Ovary (tissue), 9 donors: ENCODE results near the gene TCL1B. TPM values are rescaled to one million over a fixed set of nuclear protein-coding genes. Genes with fewer than 3 reads are reported as not detected.

Experiments used
- DNase-seq, 5 donors: peaks; one replicate each; pipeline ENCODE4 v3.0.0-alpha.2; 2019 to 2020
- H3K27ac ChIP-seq, 2 donors: fragments of 200-600 bp; one replicate each; pipeline versions ENCODE4 v1.5.1 to v1.8.0; 2019 to 2022
- H3K27me3 ChIP-seq: fragments of 200-600 bp; one replicate; pipeline ENCODE4 v1.8.0; 2022
- H3K36me3 ChIP-seq: fragments of 200-600 bp; sonication (generic); one replicate; pipeline ENCODE4 v1.5.1; 2019
- H3K4me1 ChIP-seq: one replicate; pipeline ENCODE4 v1.8.1; 2013; ENCODE audit warnings: mild to moderate bottlenecking, moderate library complexity; ENCODE audit not compliant: insufficient read depth
- H3K4me3 ChIP-seq: fragments of 200-600 bp; sonication (generic); one replicate; pipeline ENCODE4 v1.5.1; 2017
- H3K9me3 ChIP-seq, 2 donors: fragments of 200-600 bp in 1 of 2; sonication (generic) in 1 of 2; one replicate each; pipeline versions ENCODE4 v1.5.1 to v1.8.1; 2013 to 2019; ENCODE audit warnings: mild to moderate bottlenecking in 1 of 2, moderate library complexity in 1 of 2
- EP300 ChIP-seq: sonication (generic); formaldehyde crosslinking; IDR thresholded peaks from one replicate; pipeline ENCODE4 v1.6.1; 2017; ENCODE audit warnings: antibody characterized with exemption
- POLR2A ChIP-seq: fragments of 450-650 bp; IDR thresholded peaks from one replicate; pipeline ENCODE4 v1.6.1; 2017; ENCODE audit warnings: antibody characterized with exemption, mild to moderate bottlenecking, moderate library complexity
- WGBS, 3 donors: extraction: QIAGEN DNeasy Blood & Tissue Kit in 1 of 3; methylation state at CpG; one replicate each; pipeline versions ENCODE4 v1.1.5 to v1.1.7; 2013 to 2017; 5-methylcytosine and 5-hydroxymethylcytosine counted together
- intact Hi-C, 4 donors: fragments of 100-400 bp; cut with DNase I; formaldehyde crosslinking; loops; one replicate each; pipeline versions ENCODE4 v1.11.0 to v1.15.1; 2022 to 2023
- polyA plus RNA-seq, 2 donors: library from polyadenylated mRNA; stranded (reverse); fragments of 200-250 nt in 1 of 2; fragments of 350-450 nt in 1 of 2; fragmentation: Illumina TruSeq in 1 of 2; extraction: RNeasy Lipid Tissue Mini Kit (QIAGEN cat#74804) in 1 of 2; gene quantifications; one replicate each; pipeline ENCODE4 v1.2.3, GENCODE V29; 2013 to 2014
- total RNA-seq, 7 donors: library from RNA; depleted of rRNA in 2 of 7; stranded (reverse); fragments of >200 nt in 2 of 7; fragmentation: NEBNext Ultra II Directional in 3 of 7; extraction: Animal tissue kit (Norgen Biotek cat#: 25700) in 3 of 7; gene quantifications; one replicate each; pipeline versions ENCODE4 v1.1.0 to v1.2.4, GENCODE V29; 2016 to 2023
- TF ChIP-seq, protein P1 (sequence below), 3 donors: fragments of 450-650 bp in 2 of 3; fragments of 200-600 bp in 1 of 3; IDR thresholded peaks; one replicate each; pipeline versions ENCODE4 v1.5.1 to v1.8.0; 2016 to 2022; ENCODE audit warnings: antibody characterized with exemption in 3 of 3, mild to moderate bottlenecking in 1 of 3
- donor health status: DM: no; HTN: no; CAD: no; lungs with moderate emphysema.
- donor health status: DM: no; HTN: no; CAD: no.
- donor health status: Bipolar disorder and iron deficiency.
- donor health status: DM: yes; HTN: yes; CAD: no.
- donor health status: DM: no; HTN: no; CAD: no.
- donor health status: DM: yes; HTN: yes; CAD: no.

The TCL1B gene
- total and polyA plus RNA-seq, 9 donors: 0.07 TPM; not detected in 8

DNA sequence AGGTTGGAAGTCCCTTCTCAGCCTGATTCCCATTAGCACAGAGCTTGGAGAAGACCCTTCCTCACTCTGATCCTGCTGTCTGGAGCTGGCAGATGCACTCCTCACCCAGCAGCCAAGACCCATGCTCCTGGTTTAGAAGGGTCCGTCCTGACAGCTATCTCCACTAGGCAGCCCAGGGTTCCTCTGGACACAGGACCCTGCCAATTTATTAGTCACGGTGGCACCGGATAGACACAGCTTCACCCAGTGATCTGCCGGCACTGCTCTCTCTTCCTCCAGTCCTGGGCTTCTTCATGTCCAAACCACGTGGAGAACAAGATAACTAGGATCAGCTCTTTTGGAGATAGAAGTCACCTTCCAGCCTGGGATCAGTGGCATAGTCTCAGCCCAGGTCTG, 26.2 kb upstream of the TCL1B start:
- Histone ChIP-seq H3K27me3 (no peaks in the 10 kb centered on the region), H3K4me3 (no peak overlapping the region), H3K9me3 (no peaks in the 10 kb centered on the region), H3K27ac (peak overlapping the region; percentile 60 to 77), H3K36me3 (no peaks in the 10 kb centered on the region), H3K4me1 (peaks cover 14% of the 10 kb centered on the region)
- DNase-seq: peak in 2 of 5 donors; percentile 19 to 28
- 9 to 29% (median 19%) methylated on average over 5 of the region's 5 CpGs for WGBS, 3 donors
- TF ChIP-seq, protein P1, sequence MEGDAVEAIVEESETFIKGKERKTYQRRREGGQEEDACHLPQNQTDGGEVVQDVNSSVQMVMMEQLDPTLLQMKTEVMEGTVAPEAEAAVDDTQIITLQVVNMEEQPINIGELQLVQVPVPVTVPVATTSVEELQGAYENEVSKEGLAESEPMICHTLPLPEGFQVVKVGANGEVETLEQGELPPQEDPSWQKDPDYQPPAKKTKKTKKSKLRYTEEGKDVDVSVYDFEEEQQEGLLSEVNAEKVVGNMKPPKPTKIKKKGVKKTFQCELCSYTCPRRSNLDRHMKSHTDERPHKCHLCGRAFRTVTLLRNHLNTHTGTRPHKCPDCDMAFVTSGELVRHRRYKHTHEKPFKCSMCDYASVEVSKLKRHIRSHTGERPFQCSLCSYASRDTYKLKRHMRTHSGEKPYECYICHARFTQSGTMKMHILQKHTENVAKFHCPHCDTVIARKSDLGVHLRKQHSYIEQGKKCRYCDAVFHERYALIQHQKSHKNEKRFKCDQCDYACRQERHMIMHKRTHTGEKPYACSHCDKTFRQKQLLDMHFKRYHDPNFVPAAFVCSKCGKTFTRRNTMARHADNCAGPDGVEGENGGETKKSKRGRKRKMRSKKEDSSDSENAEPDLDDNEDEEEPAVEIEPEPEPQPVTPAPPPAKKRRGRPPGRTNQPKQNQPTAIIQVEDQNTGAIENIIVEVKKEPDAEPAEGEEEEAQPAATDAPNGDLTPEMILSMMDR (IDR thresholded peaks at IDR 0.05): no peak
- TF ChIP-seq EP300: no peak
- intact Hi-C loops: no loop called here

DNA sequence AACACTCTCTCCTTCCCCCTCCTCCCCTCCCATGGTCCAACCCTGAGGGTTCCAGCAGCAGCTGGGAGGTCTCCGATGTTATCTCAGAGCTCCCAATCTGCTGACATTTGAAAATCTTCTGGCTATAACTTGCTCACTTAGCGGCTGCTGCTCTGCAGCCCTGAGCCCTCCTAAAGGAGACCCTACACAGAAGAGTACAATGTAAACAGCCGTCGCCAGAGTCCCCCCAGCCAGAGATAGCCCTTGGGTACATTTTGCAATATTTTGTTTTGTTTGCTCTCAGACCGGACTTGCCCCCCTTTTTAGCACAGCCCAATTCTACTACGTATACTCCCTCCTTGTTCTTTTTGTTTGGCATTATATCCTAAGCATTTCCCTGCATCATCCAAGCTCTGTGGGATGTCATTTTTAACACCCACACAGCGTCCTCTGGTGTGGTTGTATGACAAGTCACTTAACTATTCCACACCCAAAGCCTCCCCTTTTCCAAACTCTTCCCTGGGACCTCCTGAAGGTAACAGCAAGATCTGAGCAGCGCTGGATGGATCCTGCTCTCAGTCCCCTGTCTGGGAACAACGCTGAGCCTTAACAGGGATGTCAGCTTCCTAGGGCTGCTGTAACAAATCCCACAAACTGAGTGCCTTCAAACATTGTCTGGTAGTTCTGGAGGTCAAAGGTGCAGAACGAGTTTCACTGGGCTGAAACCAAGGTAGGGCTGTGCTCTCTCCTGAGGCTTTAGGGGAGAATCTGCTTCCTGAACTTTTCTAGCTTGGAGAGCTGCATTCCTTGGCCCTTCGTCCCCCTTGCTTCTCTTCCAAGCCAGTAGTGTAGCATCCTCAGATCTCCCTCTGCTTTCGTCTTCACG, 25.3 kb upstream of the TCL1B start:
- H3K27ac ChIP-seq: peak overlapping the region; percentile 60 to 77
- TF ChIP-seq EP300: no peak
- TF ChIP-seq, protein P1 (IDR thresholded peaks at IDR 0.05): no peak
- no peak for TF ChIP-seq POLR2A
- peaks cover 14% of the 10 kb centered on the region for H3K4me1 ChIP-seq
- H3K36me3 ChIP-seq: no peaks in the 10 kb centered on the region
- H3K27me3 ChIP-seq: no peaks in the 10 kb centered on the region
- WGBS, 3 donors: 13 to 18% (median 17%) methylated on average over 13 of the region's 13 CpGs
- H3K4me3 ChIP-seq: no peak overlapping the region
- H3K9me3 ChIP-seq: no peaks in the 10 kb centered on the region
- DNase-seq: peak in 4 of 5 donors; percentile 22 to 56 (median 34)
- intact Hi-C loops: no loop called here

DNA sequence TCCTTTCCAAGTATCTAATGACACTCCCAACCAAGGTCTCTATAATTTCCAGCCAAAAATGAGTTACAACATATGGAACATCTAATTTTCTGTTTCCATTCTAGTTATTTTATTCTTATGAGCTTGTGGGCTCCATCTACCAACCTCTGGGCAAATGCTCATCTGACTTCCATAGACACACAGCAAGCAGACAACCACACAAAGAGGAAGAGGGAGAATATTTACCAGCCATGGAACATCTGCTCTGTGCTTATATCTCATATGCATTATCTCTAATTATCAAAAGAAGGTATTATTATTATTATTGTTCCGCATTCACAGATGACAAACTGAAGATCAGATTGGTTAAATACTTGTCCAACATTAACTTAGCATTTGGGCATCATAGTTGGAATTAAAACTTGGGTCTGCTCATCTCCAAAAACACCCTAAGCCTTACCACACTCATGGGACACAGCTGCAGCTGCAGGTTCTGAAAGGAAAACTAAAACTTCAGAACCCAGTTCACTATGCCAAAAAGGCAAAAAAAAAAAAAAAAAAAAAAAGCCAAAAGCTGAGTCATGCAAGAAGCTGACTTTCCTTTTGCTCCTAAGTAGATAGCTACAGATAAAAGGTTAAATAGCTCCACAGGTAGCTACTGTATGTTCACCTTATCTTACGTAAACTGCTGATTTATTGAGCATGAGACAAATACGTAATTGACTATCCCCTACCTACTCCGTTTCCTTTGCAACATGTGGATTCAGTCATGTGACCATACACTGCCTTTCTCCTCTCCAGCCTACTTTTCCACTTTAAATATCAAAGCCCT, 23.6 kb upstream of the TCL1B start:
- no peak for TF ChIP-seq EP300
- WGBS, 3 donors: 21 to 24% (median 22%) methylated on average over 4 of the region's 4 CpGs
- H3K27me3 ChIP-seq: no peaks in the 10 kb centered on the region
- H3K4me1 ChIP-seq: peaks cover 14% of the 10 kb centered on the region
- no peaks in the 10 kb centered on the region for H3K9me3 ChIP-seq
- H3K27ac ChIP-seq: peak overlapping the region in 1 of 2 donors; percentile 46
- no peak for DNase-seq
- H3K4me3 ChIP-seq: no peak overlapping the region
- H3K36me3 ChIP-seq: no peaks in the 10 kb centered on the region
- intact Hi-C loops: no loop called here

DNA sequence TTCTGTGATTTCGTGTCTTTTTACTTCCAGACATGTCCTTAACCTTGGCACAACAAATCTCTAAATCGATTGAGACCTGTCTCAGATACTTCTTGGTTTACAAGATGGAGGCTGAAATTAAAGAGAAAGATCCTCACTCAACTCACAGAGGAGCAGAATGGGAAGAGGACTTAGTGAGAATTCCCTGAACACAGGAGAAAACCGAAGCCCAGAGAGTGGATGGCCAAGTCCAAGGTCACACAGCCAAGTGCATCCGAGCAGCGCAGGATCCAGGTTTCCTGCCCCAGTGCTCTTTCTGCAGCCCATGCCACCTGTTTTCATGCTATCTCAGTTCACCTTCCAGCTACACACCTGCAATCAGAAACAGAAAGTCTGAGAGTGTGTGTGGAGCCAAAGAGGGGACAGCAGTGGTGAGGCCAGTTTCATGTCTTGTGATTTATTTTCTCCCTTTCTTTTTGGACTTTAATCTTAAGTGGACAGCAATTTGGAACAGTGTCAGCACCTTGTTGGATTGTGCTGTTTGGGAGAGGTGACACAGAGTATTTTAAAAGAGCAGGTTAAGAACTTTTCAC, 22.9 kb upstream of the TCL1B start:
- no peak overlapping the region for H3K4me3 ChIP-seq
- H3K4me1 ChIP-seq: peaks cover 14% of the 10 kb centered on the region

DNA sequence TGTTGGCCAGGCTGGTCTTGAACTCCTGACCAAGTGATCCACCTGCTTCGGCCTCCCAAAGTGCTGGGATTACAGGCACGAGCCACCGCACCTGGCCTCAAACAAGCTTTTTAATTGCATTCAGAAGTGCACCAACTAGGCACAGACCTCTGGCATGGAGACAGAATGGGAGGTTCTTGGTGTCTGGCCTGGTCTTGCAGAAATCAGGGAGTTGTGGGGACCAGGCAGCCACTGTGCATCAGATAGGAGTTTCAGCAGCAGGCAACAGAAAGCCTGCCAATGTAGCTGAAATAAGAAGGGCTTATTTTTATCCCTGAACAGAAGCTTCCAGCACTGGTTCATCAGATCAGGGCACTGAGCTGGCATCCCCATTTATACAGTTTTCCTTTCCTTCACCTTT, 22.2 kb upstream of the TCL1B start:
- Histone ChIP-seq H3K4me3 (no peak overlapping the region), H3K9me3 (no peaks in the 10 kb centered on the region), H3K4me1 (peaks cover 14% of the 10 kb centered on the region), H3K36me3 (no peaks in the 10 kb centered on the region), H3K27ac (no peak overlapping the region), H3K27me3 (no peaks in the 10 kb centered on the region)
- DNase-seq: no peak
- 91 to 100% (median 98%) methylated on average over 3 of the region's 3 CpGs for WGBS, 3 donors
- TF ChIP-seq POLR2A (no peak), EP300 (no peak)
- TF ChIP-seq, protein P1 (IDR thresholded peaks at IDR 0.05): no peak
- intact Hi-C loops: no loop called here

More for the DNA sequence above, 22.9 kb upstream of the TCL1B start:
- intact Hi-C loops: no loop called here
- no peak for DNase-seq
- Histone ChIP-seq H3K27ac (peak overlapping the region in 1 of 2 donors; percentile 46), H3K27me3 (no peaks in the 10 kb centered on the region), H3K9me3 (no peaks in the 10 kb centered on the region), H3K36me3 (no peaks in the 10 kb centered on the region)
- TF ChIP-seq EP300: no peak
- WGBS, 3 donors: 37 to 53% (median 51%) methylated on average over 5 of the region's 5 CpGs
